Measurements from ENCODE around the gene ZNF407. TPM values are rescaled to one million over a fixed set of nuclear protein-coding genes. Genes with fewer than 3 reads are reported as not detected.

ZNF407 gene
- total RNA-seq, 1 donor from 2014 or later, result 31.4 TPM

GRCh38 chr18:75057169-75057960, 459.7 kb downstream of the ZNF407 start:
- no peak for DNase-seq

- DNase-seq, result no peak
Observed at GRCh38 chr18:75060185-75060584, 462.5 kb downstream of the ZNF407 start.

GRCh38 chr18:75062297-75062886, 464.7 kb downstream of the ZNF407 start:
- no peak for DNase-seq

GRCh38 chr18:75063196-75063595, 465.5 kb downstream of the ZNF407 start:
- no peak for DNase-seq

GRCh38 chr18:75063615-75064512, 466.2 kb downstream of the ZNF407 start:
- no peak for DNase-seq

GRCh38 chr18:75064513-75064905, 466.8 kb downstream of the ZNF407 start:
- DNase-seq, result no peak

GRCh38 chr18:75065251-75066000, 467.8 kb downstream of the ZNF407 start:
- no peak for DNase-seq

- no peak for DNase-seq
Observed at GRCh38 chr18:75066021-75066880, 468.6 kb downstream of the ZNF407 start.

- DNase-seq, result no peak
Observed at GRCh38 chr18:75066936-75067335, 469.3 kb downstream of the ZNF407 start.

- DNase-seq, result no peak
Observed at GRCh38 chr18:75067996-75068645, 470.5 kb downstream of the ZNF407 start.

GRCh38 chr18:75068682-75069435, 471.2 kb downstream of the ZNF407 start:
- DNase-seq, result no peak

- DNase-seq, result no peak
Observed at GRCh38 chr18:75070235-75070624, 472.6 kb downstream of the ZNF407 start.

- peak; percentile 13 for DNase-seq
Observed at GRCh38 chr18:75070625-75071483, 473.2 kb downstream of the ZNF407 start.

GRCh38 chr18:75071484-75071785, 473.8 kb downstream of the ZNF407 start:
- no peak for DNase-seq

- no peak for DNase-seq
Observed at GRCh38 chr18:75071866-75072671, 474.4 kb downstream of the ZNF407 start.

GRCh38 chr18:75072672-75073371, 475.2 kb downstream of the ZNF407 start:
- DNase-seq, result no peak

GRCh38 chr18:75073654-75074053, 476.0 kb downstream of the ZNF407 start:
- DNase-seq, result no peak

All from occipital lobe (tissue), 2 donors.